ENCODE data around the gene SLC4A11.
A peak's percentile ranks its signal among the peaks of the same experiment; 100 is the strongest.

Gene SLC4A11

DNA sequence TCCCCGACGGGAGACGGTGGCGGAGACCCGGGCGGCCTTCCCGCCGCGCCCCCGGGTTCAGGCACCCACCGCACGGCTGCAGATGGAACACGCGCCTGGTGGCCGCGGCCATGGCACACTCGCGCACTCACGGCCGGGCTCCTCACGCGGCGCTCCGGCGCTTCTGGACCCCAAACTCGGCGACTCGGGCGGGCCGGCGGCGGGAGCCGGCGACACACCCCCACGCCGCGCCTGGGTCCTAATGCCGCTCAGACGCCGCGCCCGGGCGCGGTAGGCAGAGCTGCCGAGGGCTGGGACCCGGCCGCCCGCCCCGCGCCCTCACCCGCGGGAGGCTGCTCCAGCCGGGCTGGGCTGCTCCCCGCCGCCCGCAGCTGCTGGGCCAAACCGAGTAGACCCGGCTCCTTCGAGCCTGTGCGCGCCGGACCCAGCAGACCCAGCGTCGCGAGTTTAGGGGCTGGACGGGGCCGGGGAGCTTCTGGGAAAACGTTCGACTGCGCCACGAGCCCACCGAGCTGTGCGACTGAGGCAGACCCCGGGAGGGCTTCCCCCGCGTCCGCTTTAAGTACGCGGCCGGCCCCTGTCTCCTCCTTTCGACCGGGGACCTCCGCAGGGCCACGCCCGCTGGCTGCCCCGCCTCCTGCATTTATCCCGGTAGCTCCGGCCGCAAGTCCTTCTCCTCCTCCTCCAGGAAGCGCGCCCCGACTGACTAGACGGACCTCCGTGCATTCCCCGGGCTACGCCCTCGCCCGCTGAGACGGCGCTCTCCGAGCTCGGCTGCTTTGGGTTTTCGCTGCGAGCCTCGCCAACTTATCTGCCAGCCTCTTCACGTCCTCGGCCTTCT, at the start of gene SLC4A11:
TSS of gene SLC4A11 (minus strand) at position 165 of the 841 bp plus-strand sequence. CDS start at position 112, 53 bp downstream.
- DNase-seq = peak; percentile 45

DNA sequence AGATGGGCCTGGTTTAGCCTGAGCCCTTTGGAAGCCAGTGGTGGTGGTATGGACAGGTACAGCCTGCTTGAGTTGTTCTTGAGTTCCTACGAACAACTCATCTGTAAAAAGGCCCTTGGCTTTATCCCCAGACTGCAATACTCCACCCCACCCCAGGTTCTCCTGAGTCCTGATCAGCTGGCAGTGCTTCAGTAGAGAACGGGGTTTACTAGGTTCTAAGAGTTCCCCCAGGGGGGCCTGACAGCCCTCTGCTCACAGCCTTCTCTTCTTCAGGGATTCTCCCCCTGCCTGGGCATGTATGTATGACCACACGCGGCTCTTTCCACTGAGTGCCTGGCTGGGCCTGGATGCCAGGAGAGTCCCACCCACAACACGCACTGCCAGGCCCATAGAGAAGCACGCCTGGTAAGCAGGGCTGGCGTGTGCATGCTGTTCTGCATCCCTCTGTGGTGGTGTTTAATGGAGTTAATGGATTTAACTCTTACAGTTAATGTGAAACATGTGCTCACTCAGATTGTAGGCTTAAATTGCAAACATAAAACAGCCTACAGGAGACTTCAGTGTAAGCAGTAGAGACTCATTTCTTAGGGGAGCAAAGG, 44.3 kb upstream of the SLC4A11 start:
- DNase-seq = no peak

DNA sequence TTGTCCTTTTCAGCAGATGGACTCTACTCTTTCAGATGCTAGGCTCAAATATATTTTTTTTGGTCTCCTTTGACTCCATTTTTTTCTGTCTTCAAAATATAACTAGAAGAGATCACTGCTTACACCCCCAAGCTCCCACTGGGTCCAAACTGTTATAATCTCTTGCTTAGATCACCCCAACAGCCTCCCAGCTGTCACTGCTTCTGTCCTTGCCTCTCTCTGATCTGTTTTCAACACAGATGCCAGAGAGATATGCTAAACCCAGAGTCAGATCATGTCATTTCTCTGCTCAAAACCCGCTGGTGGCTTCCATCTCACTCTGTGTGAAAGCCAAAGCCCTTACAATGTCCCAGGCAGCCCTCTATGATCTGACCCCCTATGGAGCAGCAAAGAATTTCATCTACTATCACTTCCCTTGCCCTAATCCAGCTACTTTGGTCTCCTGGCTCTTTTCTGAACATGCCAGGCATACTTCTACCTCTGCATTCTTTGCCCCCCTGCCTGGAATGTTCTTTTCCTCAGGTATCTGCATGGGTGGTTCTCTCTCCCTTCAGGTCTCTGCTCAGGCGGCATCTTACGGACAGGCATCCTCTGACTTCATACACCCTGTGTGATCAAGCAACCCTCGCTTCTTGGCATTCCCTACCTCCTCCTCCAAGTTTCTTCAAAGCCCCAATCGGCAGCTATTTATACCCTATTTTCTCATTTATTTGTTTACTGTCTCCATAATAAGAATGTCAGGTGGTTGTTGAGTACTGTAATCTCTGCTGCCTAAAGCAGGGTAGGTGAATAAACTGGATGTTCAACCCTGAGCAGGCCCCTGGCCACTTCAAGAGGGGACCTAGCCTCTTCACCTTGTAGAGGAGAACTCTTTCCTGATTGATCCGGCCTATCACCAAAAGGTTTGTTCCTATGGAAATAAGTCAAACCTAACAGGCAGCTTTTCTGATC, 43.6 kb upstream of the SLC4A11 start:
- DNase-seq = no peak

DNA sequence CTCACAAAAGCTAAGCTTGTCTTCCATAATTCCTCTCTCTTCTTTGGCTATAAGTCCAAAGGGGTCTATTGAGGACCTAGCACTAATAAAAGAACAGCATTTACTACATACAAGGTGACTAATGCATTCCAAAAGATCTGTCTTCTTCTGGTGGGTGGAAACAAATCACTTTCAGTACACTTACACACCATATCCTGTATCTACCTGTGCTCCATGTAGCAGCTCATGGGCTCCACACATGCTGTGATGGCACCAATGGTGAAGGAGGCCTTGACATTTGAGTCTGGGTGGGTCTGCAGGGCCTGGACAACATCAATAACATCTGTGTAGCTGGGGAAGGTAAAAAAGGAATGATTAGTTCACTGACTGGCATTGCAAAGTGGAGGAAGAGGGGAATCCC, 42.4 kb upstream of the SLC4A11 start:
- no peak for DNase-seq

DNA sequence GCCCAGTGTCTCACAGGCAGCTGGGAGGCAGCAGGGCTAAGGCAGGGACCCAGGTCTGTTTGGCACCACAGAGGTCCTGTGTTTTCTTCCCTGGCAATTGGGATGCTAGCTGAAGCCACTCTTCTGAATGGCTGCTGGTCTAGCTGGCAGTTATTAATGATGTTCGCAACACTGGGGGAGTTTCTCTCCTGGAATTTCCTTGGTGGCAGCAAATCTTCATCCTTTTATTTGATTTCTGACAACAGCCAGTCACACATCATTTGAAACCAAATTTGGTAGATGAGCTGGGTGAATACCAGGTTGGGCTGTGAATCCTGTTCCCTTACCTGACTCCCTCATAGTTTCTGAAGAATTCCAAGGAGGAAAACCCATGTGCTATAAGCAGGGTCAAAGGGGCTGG, 40.8 kb upstream of the SLC4A11 start:
- DNase-seq = no peak

DNA sequence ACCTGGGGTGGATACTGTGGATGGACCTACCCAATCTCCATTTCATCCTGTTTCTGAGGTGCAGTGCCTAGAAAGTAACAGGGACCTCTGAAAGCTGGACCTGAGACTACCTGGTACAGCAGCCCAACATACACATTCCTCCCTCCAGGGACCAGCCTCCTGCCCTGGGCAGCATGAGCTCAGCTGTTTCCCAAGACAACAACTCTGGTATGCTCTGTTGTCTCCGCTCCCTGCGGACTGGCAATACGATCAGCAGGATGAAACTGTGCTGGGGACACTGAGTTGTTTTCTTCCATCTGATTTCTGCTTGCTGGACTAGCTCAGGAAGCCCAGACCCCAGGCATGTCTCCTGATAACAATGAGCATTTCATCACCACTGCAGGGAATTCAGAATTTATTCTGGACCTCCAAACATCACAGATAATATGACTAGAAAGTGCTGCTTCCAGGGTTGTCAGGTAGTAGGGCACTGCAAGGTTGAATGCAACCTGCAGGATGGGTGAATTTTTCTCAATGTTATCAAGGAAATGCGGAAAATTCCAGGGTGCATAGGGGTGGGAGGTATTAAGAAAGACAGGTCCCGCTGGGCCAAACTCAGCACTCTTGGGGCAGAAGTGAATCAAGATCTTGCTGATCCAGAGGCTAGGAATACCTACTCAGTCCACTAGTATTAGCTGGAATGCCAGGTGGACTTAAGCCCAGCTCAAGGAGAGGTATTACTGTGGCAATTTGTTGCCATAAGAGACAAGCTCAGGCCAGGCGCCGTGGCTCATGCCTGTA, 38.9 kb upstream of the SLC4A11 start:
- no peak for DNase-seq

DNA sequence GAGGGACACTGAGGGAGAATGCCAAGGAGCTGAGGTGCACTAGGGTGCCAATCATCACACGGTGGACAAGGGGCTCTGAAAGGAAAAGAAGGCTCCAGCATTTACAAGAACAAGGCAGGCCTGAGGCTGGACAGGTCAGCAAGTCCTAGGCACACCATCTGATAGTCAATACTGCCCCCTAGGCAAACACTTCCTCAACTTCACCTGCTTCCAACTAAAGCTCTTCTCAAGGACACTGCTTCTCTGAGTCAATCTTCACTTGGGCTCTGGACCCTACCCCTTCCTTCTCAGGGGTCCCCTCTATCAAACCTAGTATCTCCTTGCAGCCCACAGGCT, 37.7 kb upstream of the SLC4A11 start:
- DNase-seq = no peak

DNA sequence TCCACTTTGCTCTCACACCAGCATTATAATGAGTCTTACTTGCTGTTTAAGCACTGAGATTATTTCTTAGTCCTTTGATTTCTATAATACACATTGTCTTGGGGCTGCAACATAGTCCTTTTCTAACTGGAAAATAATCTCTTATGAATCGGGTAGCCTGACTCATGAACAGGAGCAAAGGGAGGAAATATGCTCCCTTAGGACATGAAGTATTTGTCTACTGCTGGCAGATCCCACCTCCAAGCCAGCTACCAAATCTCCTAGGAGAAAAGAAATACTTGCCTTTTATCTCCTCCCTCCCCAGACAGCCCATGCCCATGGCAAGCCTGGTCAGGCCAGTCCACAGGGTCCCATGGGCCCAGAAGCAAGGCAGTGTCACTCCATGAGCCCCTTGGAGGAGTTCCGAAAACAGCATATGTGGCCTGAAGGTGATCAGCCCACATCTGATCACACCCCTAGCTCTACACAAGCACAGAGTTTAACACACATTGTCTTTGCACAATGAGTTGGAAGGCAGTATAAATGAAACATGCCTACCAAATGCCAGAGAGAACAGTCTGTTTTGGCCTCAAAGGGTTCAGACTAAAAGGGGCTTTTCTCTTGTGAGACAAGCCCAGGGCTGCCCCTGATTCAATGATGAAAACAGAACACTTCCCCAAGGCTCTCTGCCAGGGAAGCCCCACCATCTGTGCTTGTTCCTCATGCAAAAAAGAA, 37.1 kb upstream of the SLC4A11 start:
- no peak for DNase-seq

DNA sequence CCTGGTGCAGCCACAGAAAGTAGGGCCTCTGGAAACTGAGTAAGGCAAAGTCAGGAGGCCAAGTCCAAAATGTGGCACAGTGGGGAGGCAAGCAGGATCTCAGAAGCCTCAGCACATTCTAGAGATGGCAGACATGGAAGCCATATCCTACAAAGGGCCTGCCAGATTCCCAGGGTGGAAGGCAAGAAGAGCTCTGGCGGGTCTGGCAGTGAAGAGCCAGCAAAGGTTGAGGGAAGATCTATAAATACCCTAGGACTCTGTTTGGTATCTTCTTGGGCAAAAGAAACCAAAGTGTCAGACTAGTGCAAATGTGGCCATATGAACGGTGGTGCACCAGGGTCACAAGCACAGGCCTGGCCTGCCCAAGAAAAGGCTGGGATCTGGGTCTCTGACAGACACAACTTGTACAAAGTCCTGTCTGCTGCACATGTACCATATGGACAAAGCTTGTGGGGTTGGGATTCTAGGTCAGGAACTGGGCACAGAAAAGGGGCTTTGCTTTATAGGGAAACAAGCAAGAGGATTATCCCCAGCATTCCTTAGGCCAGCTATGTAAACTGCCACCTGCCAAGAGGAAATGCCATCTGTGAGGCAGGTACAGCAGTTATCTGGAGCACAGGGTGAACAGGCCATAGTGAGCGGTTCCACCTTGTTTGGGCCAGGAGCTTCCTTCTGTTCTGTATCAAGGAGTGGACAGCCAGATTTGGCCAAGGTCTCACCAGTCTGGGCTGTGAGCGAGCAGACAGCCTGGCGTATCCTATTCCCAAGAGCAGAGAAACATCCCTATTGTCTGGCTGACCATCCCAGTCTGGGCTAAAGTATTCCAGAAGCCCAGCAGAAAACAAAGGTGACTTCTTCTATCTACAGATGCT, 36.3 kb upstream of the SLC4A11 start:
- no peak for DNase-seq

DNA sequence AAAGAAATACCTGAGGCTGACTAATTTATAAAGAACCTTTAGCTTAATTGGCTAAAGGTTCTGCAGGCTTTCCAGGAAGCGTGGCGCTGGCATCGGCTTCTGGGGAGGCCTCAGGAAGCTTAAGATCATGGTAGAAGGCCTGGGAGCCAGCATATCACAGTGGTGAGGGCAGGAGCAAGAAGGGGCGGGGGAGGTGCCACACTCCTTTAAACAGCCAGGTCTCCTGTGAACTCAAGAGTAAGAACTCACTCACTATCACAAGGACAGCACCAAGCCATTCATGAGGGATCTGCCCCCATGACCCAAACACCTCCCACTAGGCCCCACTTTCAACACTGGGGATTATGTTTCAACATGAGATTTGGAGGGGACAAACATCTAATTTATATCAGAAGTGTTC, 34.4 kb upstream of the SLC4A11 start:
- DNase-seq = no peak

DNA sequence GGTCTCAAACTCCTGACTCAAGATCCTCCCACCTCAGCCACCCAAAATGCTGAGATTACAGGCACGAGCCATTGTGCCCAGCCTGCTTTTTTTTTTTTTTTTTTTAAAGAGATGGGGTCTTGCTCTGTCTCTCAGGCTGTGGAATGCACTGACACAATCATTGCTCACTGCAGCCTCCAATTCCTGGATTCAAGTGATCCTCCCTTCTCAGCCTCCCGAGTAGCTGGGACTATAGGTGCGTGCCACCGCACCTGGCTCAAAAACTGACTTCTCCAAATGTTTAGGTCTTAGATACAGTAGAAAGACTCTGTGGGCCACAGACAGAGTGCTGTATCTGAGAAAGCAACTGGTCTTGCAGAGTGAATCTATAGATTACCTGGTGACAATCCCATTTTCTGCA, 31.1 kb upstream of the SLC4A11 start:
- DNase-seq = no peak

DNA sequence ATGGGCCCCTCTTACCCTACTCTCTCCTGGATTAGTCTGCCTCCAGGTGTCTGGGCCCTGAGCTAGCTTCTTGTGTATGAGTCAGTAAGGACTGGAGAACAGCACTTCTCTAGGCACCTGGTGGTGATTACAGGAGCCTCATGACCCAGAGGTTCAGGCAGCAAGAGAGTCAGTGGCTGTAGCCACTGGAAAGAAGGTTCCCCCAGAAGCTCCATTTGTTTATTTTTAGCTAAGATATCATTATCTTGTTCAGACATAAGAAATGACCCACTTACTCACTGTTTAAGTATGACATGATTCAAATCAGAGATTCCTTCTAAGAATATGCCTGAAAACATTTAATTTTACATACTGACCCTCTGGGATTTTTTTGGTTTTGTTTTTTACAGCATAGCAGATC, 23.6 kb upstream of the SLC4A11 start:
- DNase-seq = no peak

DNA sequence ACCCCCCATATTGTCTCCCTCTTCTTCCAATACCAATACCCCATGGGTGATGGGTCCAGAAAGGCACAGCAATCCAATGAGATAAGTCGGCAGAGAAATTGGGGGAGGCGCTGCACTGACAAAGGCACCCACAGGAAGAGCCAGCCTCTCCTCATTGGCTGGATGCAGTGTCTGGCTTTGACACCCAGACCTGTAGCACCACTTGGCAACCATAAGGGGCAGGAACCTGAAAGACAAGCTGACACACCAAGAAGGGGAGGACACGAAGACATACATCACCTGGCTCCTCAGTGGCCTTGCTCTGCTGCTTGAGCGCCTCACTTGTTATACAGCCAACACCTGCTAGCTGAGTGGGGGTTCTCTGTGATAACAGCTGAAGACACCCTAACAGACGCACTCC, 19.4 kb upstream of the SLC4A11 start:
- DNase-seq = no peak

DNA sequence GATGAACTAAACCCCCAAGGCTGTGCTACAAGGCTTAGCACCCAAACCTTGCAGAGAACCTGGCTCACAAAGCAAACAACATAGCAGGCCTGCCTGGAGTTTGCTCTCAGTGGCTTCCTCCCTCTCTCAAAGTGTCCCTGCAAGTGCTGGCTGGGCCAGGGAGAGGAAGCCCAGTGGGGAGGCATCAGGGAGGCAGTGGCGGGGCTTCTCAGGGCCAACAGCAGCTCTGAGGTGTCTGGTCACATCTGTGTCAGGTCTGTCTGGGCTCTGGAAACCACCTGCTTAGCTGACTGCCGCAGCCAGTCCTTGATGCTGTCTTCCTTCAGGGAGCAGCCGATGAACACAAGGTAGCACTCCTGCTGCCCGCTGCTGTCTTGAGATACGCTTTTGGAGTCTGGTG, 16.7 kb upstream of the SLC4A11 start:
- DNase-seq = no peak

DNA sequence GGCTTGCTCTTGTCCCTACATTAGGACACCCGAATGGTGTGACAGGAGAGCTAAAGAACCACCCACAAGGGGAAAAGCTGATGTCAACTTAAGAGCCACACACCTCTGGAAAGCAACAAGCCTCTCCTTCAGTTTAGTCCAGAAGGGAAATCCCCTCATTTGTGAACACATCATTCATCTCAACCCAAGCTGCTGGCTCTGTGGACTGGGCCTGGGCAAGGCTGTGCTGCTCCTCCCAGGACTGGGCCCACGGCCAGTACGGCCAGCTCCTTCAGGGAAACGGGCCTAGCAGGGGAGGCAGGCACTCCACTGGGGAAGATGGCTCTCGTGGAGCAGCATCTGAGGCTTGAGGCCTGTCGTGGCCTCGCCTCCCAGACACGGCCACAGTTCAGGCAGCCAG, 12.8 kb upstream of the SLC4A11 start:
- no peak for DNase-seq

DNA sequence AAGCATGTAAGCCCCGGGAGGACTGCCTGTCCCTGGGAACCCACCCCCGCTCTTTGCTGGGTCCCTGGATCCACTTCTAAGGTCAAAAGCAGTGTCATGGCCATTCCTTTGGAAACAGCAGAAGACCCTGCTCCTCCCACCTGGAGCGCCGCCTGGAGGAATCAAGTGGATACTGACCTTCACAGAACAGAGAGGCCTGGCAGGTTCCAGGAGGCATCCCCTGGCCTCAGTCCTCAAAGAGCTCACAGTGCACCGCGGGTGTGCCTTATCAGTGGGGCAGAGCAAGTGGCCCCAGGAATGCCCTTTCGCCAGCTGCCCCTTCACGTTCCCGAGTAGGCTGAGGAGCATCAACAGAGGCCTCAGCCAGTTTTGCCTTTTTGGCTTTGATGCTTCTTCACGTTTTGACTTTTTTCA, 11.1 kb upstream of the SLC4A11 start:
- no peak for DNase-seq

DNA sequence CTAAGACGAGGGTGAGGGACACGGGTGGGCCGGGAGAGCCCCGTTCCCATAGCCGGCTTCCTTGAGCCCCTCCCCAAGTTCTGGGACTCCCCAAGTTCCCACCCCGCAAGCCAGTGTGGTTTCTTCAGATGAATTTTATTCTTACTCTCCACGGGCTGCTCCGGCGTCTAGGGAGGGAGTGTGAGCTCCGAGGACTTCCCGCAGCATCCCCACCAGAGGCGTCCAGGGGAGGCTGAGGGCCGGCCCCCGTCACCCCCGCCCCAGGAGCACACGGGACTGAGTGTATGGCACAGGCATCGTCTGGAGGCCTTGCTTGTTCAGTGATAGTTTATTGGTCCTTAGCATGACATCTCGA, 10.0 kb upstream of the SLC4A11 start:
- no peak for DNase-seq

DNA sequence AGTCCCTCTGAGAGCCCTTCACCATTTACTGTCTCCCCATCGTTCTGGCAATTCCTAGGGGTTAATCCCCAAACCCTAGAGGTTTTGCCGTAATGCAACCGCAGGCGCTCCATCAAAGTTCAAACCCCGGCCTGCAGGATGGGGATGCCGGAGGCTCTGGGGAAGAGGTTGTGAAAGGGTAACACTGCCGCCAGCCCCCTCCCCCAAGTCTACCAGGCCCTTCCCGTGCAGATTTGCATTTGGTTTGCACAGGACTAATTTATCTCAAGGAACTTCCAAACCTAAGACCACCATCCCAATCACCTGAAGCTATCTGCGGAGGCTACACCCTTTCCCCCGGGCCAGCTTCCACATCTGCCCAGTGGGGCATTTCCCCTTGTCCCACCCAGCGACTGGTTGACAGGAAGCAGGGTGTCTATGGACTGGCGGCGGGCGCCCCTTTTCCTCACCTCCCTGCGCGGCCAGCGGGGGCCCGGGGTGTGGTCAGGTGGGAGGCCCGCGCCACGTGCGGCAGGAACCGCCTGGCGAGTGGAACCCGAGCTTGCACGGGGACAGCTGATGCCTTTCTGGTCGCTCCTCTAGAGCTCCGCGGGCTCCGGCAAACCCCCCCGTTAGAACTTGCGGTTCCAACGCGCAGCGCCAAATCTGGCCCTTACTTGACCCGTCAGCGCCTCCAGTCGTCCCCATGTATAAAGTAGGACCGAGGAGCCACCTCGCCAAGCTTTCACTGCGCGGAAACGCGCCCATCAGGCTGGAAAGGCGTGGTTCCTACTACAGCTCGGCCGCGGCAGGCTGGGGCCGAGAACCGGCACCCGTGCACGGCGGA, 9.4 kb upstream of the SLC4A11 start:
- peak; percentile 35 for DNase-seq

DNA sequence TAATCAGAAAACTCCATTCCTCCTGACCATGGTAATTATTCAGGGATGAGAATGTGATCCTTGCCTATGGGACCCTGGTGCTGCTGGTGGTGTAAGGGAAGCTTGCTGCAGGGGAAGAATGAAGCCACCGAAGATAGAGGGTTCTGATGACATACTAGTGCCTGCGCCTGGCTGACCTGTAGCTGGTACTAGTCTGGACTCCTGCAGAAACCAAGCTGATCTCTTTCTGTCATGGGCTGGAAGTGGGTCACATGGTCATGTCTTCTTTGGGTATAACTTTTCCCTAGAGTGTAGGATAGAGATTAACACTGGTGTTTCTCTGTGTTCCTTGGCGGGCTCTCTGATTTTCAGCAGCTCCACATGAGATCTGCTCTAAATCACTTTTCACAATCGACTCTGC, 8.6 kb upstream of the SLC4A11 start:
- DNase-seq = no peak

DNA sequence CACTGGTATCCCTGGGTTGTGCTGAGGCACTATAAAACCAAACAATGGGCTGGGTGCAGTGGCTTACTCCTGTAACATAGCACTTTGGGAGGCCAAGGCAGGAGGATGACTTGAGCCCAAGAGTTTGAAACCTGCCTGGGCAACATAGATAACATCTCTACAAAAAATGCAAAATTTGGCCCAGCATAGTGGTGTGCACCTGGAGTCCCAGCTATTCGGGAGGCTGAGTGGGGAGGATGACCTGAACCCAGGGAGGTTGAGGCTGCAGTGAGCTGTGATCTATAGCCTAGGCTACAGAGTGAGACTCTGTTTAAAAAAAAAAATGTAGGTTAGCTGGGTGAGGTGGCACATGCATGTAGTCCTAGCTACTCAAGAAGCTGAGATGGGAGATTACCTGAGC, 7.7 kb upstream of the SLC4A11 start:
- DNase-seq = no peak

Data from activated CD4-positive, alpha-beta T cell treated with anti-CD3 and anti-CD28 coated beads for 48 hours (primary cell).